KMS-11 (cell line): ENCODE data around the gene PNKD.

ENCODE experiments used
- H2AFZ ChIP-seq: fragments of 200-600 bp; sonication (generic); 2 replicates; pipeline ENCODE4 v1.6.1; 2016; ENCODE audit warnings: antibody characterized with exemption, mixed run types, low read depth
- H3K27ac ChIP-seq: fragments of 200-600 bp; sonication (generic); 2 replicates; pipeline ENCODE4 v1.6.1; 2016; ENCODE audit warnings: mild to moderate bottlenecking, mixed run types
- H3K27me3 ChIP-seq: fragments of 200-600 bp; sonication (generic); 2 replicates; pipeline ENCODE4 v1.6.1; 2017; ENCODE audit warnings: mild to moderate bottlenecking, low read depth, mixed run types, moderate library complexity; ENCODE audit not compliant: insufficient read depth
- H3K36me3 ChIP-seq: fragments of 200-600 bp; sonication (generic); 2 replicates; pipeline ENCODE4 v1.6.1; 2017; ENCODE audit warnings: mild to moderate bottlenecking, mixed run types; ENCODE audit not compliant: insufficient read depth
- H3K4me1 ChIP-seq: fragments of 200-600 bp; sonication (generic); 2 replicates; pipeline ENCODE4 v1.6.1; 2016; ENCODE audit warnings: mild to moderate bottlenecking, low read depth, mixed run types; ENCODE audit not compliant: poor library complexity, severe bottlenecking
- H3K4me2 ChIP-seq: fragments of 200-600 bp; sonication (generic); 2 replicates; pipeline ENCODE4 v1.7.0; 2016; ENCODE audit warnings: mild to moderate bottlenecking, mixed run types
- H3K4me3 ChIP-seq: fragments of 200-600 bp; sonication (generic); IDR thresholded peaks from 2 replicates; pipeline ENCODE4 v1.6.1; 2017; ENCODE audit warnings: low read depth, low read length, mixed read lengths; ENCODE audit not compliant: insufficient read depth
- H3K79me2 ChIP-seq: fragments of 200-600 bp; sonication (generic); 2 replicates; pipeline ENCODE4 v1.6.1; 2016; ENCODE audit warnings: low read depth, mixed run types; ENCODE audit not compliant: insufficient read depth
- H3K9ac ChIP-seq: fragments of 200-600 bp; sonication (generic); 2 replicates; pipeline ENCODE4 v1.6.1; 2016; ENCODE audit warnings: mild to moderate bottlenecking, mixed run types
- H4K20me1 ChIP-seq: fragments of 200-600 bp; sonication (generic); 2 replicates; pipeline ENCODE4 v1.6.1; 2016; ENCODE audit warnings: mild to moderate bottlenecking, mixed run types; ENCODE audit not compliant: insufficient read depth
- TF ChIP-seq, protein P1 (sequence below): fragments of 200-600 bp; sonication (generic); conservative IDR thresholded peaks from 2 replicates; pipeline ENCODE4 v1.6.1; 2017; ENCODE audit warnings: low read depth, mild to moderate bottlenecking, antibody characterized with exemption, low read length, moderate library complexity, mixed read lengths

The PNKD gene

GRCh38 chr2:218344090-218344754, 73.9 kb downstream of the PNKD start:
- H3K27ac ChIP-seq, result no peak overlapping the region
- TF ChIP-seq, protein P1, sequence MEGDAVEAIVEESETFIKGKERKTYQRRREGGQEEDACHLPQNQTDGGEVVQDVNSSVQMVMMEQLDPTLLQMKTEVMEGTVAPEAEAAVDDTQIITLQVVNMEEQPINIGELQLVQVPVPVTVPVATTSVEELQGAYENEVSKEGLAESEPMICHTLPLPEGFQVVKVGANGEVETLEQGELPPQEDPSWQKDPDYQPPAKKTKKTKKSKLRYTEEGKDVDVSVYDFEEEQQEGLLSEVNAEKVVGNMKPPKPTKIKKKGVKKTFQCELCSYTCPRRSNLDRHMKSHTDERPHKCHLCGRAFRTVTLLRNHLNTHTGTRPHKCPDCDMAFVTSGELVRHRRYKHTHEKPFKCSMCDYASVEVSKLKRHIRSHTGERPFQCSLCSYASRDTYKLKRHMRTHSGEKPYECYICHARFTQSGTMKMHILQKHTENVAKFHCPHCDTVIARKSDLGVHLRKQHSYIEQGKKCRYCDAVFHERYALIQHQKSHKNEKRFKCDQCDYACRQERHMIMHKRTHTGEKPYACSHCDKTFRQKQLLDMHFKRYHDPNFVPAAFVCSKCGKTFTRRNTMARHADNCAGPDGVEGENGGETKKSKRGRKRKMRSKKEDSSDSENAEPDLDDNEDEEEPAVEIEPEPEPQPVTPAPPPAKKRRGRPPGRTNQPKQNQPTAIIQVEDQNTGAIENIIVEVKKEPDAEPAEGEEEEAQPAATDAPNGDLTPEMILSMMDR, result no peak
- no peak overlapping the region for H2AFZ ChIP-seq

GRCh38 chr2:218344755-218345417, 74.6 kb downstream of the PNKD start:
- Histone ChIP-seq H3K4me2 (no peak overlapping the region), H3K27me3 (no peaks in the 10 kb centered on the region), H4K20me1 (no peaks in the 10 kb centered on the region), H3K27ac (no peak overlapping the region), H3K36me3 (no peaks in the 10 kb centered on the region), H3K4me3 (no peak overlapping the region), H3K79me2 (no peaks in the 10 kb centered on the region), H3K9ac (no peak overlapping the region), H3K4me1 (no peaks in the 10 kb centered on the region), H2AFZ (no peak overlapping the region)
- TF ChIP-seq, protein P1, result no peak

More at GRCh38 chr2:218344090-218344754, 73.9 kb downstream of the PNKD start:
- no peak overlapping the region for H3K4me2 ChIP-seq
- no peaks in the 10 kb centered on the region for H3K79me2 ChIP-seq
- H3K27me3 ChIP-seq, result no peaks in the 10 kb centered on the region
- no peak overlapping the region for H3K9ac ChIP-seq
- no peaks in the 10 kb centered on the region for H4K20me1 ChIP-seq
- H3K36me3 ChIP-seq, result no peaks in the 10 kb centered on the region
- no peaks in the 10 kb centered on the region for H3K4me1 ChIP-seq
- H3K4me3 ChIP-seq, result no peak overlapping the region

DNA sequence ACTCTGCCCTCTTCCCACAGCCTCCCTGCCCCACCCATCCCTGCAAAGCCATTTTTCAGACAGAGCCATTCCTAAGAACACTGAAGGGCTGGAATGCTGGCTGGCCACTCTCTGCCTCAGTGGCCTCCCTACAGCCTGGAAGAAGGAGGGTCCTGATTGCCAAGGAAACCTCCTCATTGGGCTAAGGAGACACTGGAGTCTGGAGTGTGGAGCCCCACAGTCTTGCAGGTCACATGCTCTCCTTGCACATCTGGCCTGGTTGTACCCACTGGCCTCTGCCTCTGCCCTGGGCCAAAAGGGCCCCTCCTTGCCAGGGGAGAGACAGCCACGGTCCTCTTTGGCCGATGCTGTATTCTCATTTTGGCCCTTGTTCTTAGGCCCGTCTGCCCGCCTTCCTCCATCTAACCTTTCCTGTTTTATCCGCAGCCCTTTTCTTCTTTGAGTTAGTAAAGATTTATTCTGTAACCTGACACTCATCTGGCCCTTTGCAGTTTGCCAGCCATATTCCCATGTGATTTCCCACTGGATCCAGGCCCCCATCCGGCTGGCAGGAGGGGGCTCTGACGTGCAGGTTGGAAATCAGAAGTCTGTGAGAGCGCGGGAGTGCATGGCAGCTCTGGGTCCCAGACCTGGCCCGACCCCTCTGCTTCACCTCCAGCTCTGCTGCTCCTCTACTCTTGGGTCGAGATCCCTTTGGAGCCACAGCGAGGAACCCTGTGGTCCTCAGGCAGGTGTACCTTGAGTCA, 75.3 kb downstream of the PNKD start:
- Histone ChIP-seq H3K27me3 (no peaks in the 10 kb centered on the region), H3K4me1 (no peaks in the 10 kb centered on the region), H3K4me3 (no peak overlapping the region), H3K79me2 (no peaks in the 10 kb centered on the region), H3K36me3 (no peaks in the 10 kb centered on the region), H3K9ac (no peak overlapping the region), H3K27ac (no peak overlapping the region), H4K20me1 (no peaks in the 10 kb centered on the region), H3K4me2 (no peak overlapping the region), H2AFZ (no peak overlapping the region)
- TF ChIP-seq, protein P1, result no peak

GRCh38 chr2:218347172-218347571, 76.9 kb downstream of the PNKD start:
- Histone ChIP-seq H3K4me3 (no peak overlapping the region), H3K4me1 (no peaks in the 10 kb centered on the region), H3K9ac (no peak overlapping the region), H3K79me2 (no peaks in the 10 kb centered on the region), H2AFZ (no peak overlapping the region), H3K27ac (no peak overlapping the region), H3K36me3 (no peaks in the 10 kb centered on the region), H3K27me3 (no peaks in the 10 kb centered on the region), H3K4me2 (no peak overlapping the region), H4K20me1 (no peaks in the 10 kb centered on the region)
- TF ChIP-seq, protein P1, result no peak
